GM12865 (cell line): Measurements from ENCODE around the gene CDRT4.

ENCODE experiments used
- DNase-seq: peaks from one replicate; pipeline ENCODE4 v3.0.0; 2010; ENCODE audit warnings: low read depth
- H3K4me3 ChIP-seq: 2 replicates; pipeline ENCODE4 v1.5.1; 2011; ENCODE audit warnings: mild to moderate bottlenecking, low read depth, low read length, control low read depth
- TF ChIP-seq, protein P1 (sequence below): IDR thresholded peaks from 2 replicates; pipeline ENCODE4 v1.5.1; 2011; ENCODE audit warnings: low read length, control low read depth, low read depth, inconsistent platforms; ENCODE audit not compliant: insufficient read depth; ENCODE audit errors: missing control alignments

CDRT4 gene

DNA sequence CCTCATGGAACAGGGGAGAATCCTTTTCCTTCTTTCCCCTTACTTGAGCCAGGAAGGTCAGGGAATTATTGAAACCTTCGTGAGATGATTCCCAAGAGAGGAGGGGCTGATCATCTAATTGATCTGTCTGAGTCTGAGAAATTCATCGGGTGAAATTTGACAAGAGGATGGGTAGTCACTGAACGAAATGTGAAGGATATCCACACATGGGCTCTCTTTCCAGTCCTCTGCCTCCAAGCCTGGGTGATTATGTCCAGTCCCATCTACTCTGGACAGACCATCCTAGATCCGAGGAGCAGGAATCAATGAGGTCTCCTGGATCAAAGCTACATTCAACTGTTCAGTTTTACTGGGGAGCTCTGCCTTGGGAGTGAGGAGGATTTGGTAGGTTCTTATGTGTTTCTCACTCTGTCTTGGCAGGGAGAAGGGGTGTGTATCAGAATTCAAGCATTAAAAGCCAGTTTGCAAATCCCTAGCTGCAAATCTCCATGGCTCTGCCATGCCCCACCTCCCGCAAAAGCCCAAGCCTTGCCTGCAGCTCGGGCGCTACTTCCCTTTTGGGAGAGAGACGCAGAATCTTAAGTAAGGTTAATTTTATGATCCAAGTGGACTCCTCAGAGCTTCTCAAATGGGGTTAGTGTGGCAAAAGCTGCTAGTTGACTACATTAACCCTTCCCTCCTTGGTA is 78.9 kb downstream of the CDRT4 start:
- DNase-seq: no peak
- no peak overlapping the region for H3K4me3 ChIP-seq
- TF ChIP-seq, protein P1, sequence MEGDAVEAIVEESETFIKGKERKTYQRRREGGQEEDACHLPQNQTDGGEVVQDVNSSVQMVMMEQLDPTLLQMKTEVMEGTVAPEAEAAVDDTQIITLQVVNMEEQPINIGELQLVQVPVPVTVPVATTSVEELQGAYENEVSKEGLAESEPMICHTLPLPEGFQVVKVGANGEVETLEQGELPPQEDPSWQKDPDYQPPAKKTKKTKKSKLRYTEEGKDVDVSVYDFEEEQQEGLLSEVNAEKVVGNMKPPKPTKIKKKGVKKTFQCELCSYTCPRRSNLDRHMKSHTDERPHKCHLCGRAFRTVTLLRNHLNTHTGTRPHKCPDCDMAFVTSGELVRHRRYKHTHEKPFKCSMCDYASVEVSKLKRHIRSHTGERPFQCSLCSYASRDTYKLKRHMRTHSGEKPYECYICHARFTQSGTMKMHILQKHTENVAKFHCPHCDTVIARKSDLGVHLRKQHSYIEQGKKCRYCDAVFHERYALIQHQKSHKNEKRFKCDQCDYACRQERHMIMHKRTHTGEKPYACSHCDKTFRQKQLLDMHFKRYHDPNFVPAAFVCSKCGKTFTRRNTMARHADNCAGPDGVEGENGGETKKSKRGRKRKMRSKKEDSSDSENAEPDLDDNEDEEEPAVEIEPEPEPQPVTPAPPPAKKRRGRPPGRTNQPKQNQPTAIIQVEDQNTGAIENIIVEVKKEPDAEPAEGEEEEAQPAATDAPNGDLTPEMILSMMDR: no peak

DNA sequence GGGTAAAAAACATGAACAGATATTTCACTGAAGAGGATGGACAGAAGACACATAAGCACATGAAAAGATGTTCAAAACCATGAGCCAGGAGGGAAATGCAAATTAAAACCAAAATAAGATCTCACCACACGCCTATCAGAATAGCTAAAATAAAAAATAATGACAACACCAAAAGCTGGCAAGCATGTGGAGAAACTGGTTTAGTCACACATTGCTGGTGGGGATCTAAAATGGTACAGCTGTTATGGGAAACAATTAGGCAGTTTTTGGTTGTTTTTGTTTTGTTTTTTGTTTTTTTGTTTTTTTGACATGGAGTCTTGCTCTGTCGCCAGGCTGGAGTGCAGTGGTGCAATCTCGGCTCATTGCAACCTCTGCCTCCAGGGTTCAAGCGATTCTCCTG is 81.3 kb downstream of the CDRT4 start:
- no peak overlapping the region for H3K4me3 ChIP-seq
- DNase-seq: no peak
- TF ChIP-seq, protein P1: no peak
